ENCODE data around the gene TAF15.

TAF15 gene

DNA sequence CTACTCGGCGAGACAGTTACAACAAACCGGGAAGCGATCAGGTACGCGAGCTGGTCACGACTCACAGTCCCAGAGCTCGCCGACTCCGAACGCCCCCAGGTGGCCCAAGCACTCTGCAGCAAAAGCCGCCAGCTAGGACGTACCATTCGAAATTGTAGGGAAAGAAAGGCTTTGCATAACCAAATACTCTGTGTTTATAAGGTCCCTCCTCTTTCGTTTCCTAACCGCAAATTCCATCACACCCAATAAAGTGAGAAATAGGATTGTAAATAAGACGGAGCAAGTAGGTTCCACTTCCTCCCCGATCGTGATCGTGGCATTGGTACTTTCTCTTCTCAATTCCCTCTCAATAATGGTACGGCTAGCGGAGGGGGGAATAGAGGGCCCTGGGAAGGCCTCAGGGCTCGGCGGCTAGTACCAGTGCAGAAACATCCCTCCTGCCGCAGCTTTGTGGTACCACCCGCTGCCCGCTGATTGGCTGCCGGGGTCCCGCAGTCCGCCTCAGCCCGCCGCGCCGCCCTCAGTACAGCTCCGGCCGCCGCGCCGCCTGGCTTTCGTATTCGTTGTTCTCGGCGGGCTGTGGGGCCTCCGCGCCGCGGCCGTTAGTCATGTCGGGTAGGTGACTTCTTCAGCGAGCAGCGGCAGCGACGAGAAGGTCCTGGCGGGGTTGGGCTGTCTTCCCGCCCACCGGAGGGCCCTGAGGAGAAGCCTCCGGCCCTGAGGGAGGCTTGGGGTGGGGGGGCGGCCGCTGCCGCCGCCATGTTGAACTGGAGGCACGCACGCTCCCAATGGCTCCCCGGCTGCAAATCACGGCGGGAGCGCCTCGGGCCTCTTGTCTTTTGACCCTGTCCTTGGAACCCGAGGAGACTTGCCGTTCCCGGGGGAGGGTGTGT lies at the start of gene TAF15:
TSS of gene TAF15 (plus strand) at position 523 of the 893 bp plus-strand sequence. CDS start at position 609, 86 bp downstream.
- peak; percentile 80 for TF ChIP-seq CTCF (IDR thresholded peaks at IDR 0.05; ENCODE audit: low read depth, low read length)
- H3K4me3 ChIP-seq (ENCODE audit: low read depth, low read length) = peak within 1 kb of the TSS; percentile 68

GRCh38 chr17:35760587-35760986 lies 48.7 kb upstream of the TAF15 start, which contains the start of gene C17orf50:
TSS of gene C17orf50 (plus strand) at chr17:35760887. CDS start at chr17:35760942, 55 bp downstream.
- TF ChIP-seq CTCF (IDR thresholded peaks at IDR 0.05; ENCODE audit: low read depth, low read length) = no peak
- no peak within 1 kb of the TSS for H3K4me3 ChIP-seq (ENCODE audit: low read depth, low read length)

DNA sequence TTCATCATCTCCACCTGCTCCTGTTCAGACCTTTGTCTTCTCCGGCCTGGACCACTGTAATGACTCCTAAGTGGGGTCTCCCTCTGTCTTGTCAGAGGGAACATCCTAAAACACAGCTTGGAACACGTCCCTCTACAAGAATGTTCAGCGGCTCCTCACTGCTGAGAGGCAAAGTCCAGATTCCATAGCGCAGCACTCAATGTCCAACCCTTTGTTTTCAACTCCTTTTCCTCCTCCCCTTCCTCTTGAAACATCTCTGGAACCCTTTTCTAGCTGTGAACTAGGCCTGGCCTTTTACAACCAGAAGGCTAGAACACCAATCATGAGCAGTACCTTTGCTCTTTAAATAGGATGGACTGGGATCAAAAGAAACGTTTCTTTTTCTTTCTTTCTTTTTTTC lies 47.7 kb upstream of the TAF15 start:
- no peak for TF ChIP-seq CTCF (IDR thresholded peaks at IDR 0.05; ENCODE audit: low read depth, low read length)
- no peak overlapping the region for H3K4me3 ChIP-seq (ENCODE audit: low read depth, low read length)

GRCh38 chr17:35763767-35764122 lies 45.5 kb upstream of the TAF15 start:
- H3K4me3 ChIP-seq (ENCODE audit: low read depth, low read length) = peak overlapping the region; percentile 46
- no peak for TF ChIP-seq CTCF (IDR thresholded peaks at IDR 0.05; ENCODE audit: low read depth, low read length)

GRCh38 chr17:35764123-35764991 lies 44.9 kb upstream of the TAF15 start:
- TF ChIP-seq CTCF (IDR thresholded peaks at IDR 0.05; ENCODE audit: low read depth, low read length) = peak; percentile 86

DNA sequence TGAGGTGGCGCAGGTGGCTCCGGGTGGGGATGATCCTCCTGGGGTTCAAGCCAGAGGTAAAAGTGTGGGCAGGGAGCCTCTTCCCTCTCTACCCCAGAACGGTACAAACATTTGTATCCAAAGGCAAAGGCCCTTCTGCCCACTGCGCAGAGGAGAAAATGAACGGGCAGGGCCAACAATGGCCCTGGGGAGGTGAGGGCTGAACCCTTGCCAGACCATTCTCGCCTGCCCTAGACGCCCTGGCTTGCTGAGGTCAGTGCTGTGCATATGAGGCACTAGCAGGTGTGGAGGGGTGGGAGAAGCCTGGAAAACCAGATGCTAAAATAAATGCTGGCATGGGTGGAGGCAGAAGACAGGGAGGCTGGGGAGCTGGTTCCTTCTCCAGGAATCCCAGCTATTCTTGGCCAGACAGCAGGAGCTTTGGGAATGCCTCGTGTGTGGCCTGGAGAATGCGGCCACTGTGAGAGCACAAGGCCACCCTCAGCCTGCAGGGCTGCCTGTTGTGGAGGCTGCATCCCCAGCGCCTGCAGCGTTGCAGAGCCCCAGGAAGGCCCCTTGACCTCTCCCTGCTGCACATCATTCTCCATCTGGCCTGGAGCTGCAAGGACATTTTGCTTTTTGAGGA lies 44.1 kb upstream of the TAF15 start:
- H3K4me3 ChIP-seq (ENCODE audit: low read depth, low read length) = no peak overlapping the region
- no peak for TF ChIP-seq CTCF (IDR thresholded peaks at IDR 0.05; ENCODE audit: low read depth, low read length)

More at GRCh38 chr17:35764123-35764991, 44.9 kb upstream of the TAF15 start:
- H3K4me3 ChIP-seq (ENCODE audit: low read depth, low read length) = peak overlapping the region; percentile 46

Measured in WI38 (cell line).